HEK293 (cell line): ENCODE results near the gene PPP4C.

ENCODE experiments used
- GLIS1 ChIP-seq: fragments of 450-650 bp; formaldehyde crosslinking; IDR thresholded peaks from 2 replicates; pipeline ENCODE4 v1.5.1; 2016; ENCODE audit warnings: missing biosample characterization, missing genetic modification characterization
- IKZF3 ChIP-seq: fragments of 450-650 bp; IDR thresholded peaks from 2 replicates; pipeline ENCODE4 v1.5.0; 2018; ENCODE audit warnings: missing biosample characterization, mild to moderate bottlenecking, missing genetic modification characterization, moderate library complexity
- KLF16 ChIP-seq: fragments of 450-650 bp; formaldehyde crosslinking; IDR thresholded peaks from 2 replicates; pipeline ENCODE4 v1.5.1; 2017; ENCODE audit warnings: missing biosample characterization, missing genetic modification characterization
- OSR2 ChIP-seq: fragments of 450-650 bp; formaldehyde crosslinking; IDR thresholded peaks from 2 replicates; pipeline ENCODE4 v1.5.1; 2016; ENCODE audit warnings: missing biosample characterization, missing genetic modification characterization
- ZBTB11 ChIP-seq: fragments of 450-650 bp; formaldehyde crosslinking; conservative IDR thresholded peaks from 2 replicates; pipeline ENCODE4 v1.5.1; 2016; ENCODE audit warnings: low read depth, missing biosample characterization, missing genetic modification characterization
- ZBTB8A ChIP-seq: fragments of 450-650 bp; formaldehyde crosslinking; IDR thresholded peaks from 2 replicates; pipeline ENCODE4 v1.5.1; 2016; ENCODE audit warnings: missing biosample characterization, missing genetic modification characterization
- ZFHX2 ChIP-seq: fragments of 450-650 bp; formaldehyde crosslinking; conservative IDR thresholded peaks from 2 replicates; pipeline ENCODE4 v1.5.1; 2016; ENCODE audit warnings: missing biosample characterization, missing genetic modification characterization
- ZFP41 ChIP-seq: fragments of 450-650 bp; formaldehyde crosslinking; IDR thresholded peaks from 2 replicates; pipeline ENCODE4 v1.5.1; 2016; ENCODE audit warnings: missing biosample characterization, missing genetic modification characterization, borderline replicate concordance
- ZNF221 ChIP-seq: fragments of 450-650 bp; formaldehyde crosslinking; IDR thresholded peaks from 2 replicates; pipeline ENCODE4 v1.5.1; 2017; ENCODE audit warnings: missing biosample characterization, missing genetic modification characterization, borderline replicate concordance
- ZNF23 ChIP-seq: fragments of 450-650 bp; formaldehyde crosslinking; IDR thresholded peaks from 2 replicates; pipeline ENCODE4 v1.5.1; 2016; ENCODE audit warnings: missing biosample characterization, missing genetic modification characterization, borderline replicate concordance
- ZNF292 ChIP-seq: fragments of 450-650 bp; formaldehyde crosslinking; IDR thresholded peaks from 2 replicates; pipeline ENCODE4 v1.5.1; 2016; ENCODE audit warnings: low read depth, missing biosample characterization, missing genetic modification characterization, borderline replicate concordance
- ZNF341 ChIP-seq: fragments of 450-650 bp; formaldehyde crosslinking; IDR thresholded peaks from 2 replicates; pipeline ENCODE4; 2016; ENCODE audit warnings: low read depth, missing biosample characterization, missing genetic modification characterization
- ZNF394 ChIP-seq: fragments of 450-650 bp; formaldehyde crosslinking; IDR thresholded peaks from 2 replicates; pipeline ENCODE4 v1.5.1; 2016; ENCODE audit warnings: missing biosample characterization, missing genetic modification characterization, mild to moderate bottlenecking, moderate library complexity, borderline replicate concordance
- ZNF426 ChIP-seq: fragments of 450-650 bp; formaldehyde crosslinking; IDR thresholded peaks from 2 replicates; pipeline ENCODE4 v1.5.1; 2017; ENCODE audit warnings: missing biosample characterization, missing genetic modification characterization, mild to moderate bottlenecking, inconsistent platforms, moderate library complexity
- ZNF433 ChIP-seq: fragments of 450-650 bp; formaldehyde crosslinking; IDR thresholded peaks from 2 replicates; pipeline ENCODE4 v1.5.1; 2016; ENCODE audit warnings: missing biosample characterization, missing genetic modification characterization, low read depth
- ZNF473 ChIP-seq: fragments of 450-650 bp; formaldehyde crosslinking; IDR thresholded peaks from 2 replicates; pipeline ENCODE4 v1.5.1; 2017; ENCODE audit warnings: missing biosample characterization, missing genetic modification characterization
- ZNF521 ChIP-seq: fragments of 450-650 bp; formaldehyde crosslinking; IDR thresholded peaks from 2 replicates; pipeline ENCODE4 v1.5.1; 2017; ENCODE audit warnings: missing biosample characterization, mild to moderate bottlenecking, missing genetic modification characterization
- ZNF544 ChIP-seq: fragments of 450-650 bp; formaldehyde crosslinking; IDR thresholded peaks from 2 replicates; pipeline ENCODE4 v1.5.0; 2017; ENCODE audit warnings: missing biosample characterization, missing genetic modification characterization
- ZNF549 ChIP-seq: fragments of 450-650 bp; IDR thresholded peaks from 2 replicates; pipeline ENCODE4 v1.5.1; 2018; ENCODE audit warnings: missing biosample characterization, missing genetic modification characterization, mild to moderate bottlenecking, inconsistent platforms, moderate library complexity
- ZNF561 ChIP-seq: fragments of 450-650 bp; IDR thresholded peaks from 2 replicates; pipeline ENCODE4 v1.5.1; 2018; ENCODE audit warnings: missing biosample characterization, missing genetic modification characterization, borderline replicate concordance
- ZNF571 ChIP-seq: fragments of 450-650 bp; formaldehyde crosslinking; IDR thresholded peaks from 2 replicates; pipeline ENCODE4 v1.5.0; 2017; ENCODE audit warnings: missing biosample characterization, missing genetic modification characterization
- ZNF621 ChIP-seq: fragments of 450-650 bp; formaldehyde crosslinking; IDR thresholded peaks from 2 replicates; pipeline ENCODE4 v1.5.1; 2017; ENCODE audit warnings: missing biosample characterization, missing genetic modification characterization
- ZNF76 ChIP-seq: fragments of 450-650 bp; formaldehyde crosslinking; IDR thresholded peaks from 2 replicates; pipeline ENCODE4; 2016; ENCODE audit warnings: low read depth, missing biosample characterization, missing genetic modification characterization, borderline replicate concordance
- ZNF777 ChIP-seq: fragments of 450-650 bp; formaldehyde crosslinking; IDR thresholded peaks from 2 replicates; pipeline ENCODE4 v1.5.1; 2017; ENCODE audit warnings: missing biosample characterization, missing genetic modification characterization, borderline replicate concordance
- ZXDB ChIP-seq: fragments of 450-650 bp; formaldehyde crosslinking; IDR thresholded peaks from 2 replicates; pipeline ENCODE4 v1.5.1; 2016; ENCODE audit warnings: missing biosample characterization, missing genetic modification characterization
- TF ChIP-seq, protein P1 (sequence below): fragments of 450-650 bp; formaldehyde crosslinking; IDR thresholded peaks from 2 replicates; pipeline ENCODE4 v1.5.1; 2016; ENCODE audit warnings: missing biosample characterization, missing genetic modification characterization, borderline replicate concordance
- TF ChIP-seq, protein P2 (sequence below): fragments of 450-650 bp; formaldehyde crosslinking; IDR thresholded peaks from 2 replicates; pipeline ENCODE4 v1.5.1; 2016; ENCODE audit warnings: missing biosample characterization, missing genetic modification characterization
- TF ChIP-seq, protein P3 (sequence below): fragments of 450-650 bp; formaldehyde crosslinking; IDR thresholded peaks from 2 replicates; pipeline ENCODE4; 2016; ENCODE audit warnings: missing biosample characterization, missing genetic modification characterization
- TF ChIP-seq, protein P4 (sequence below): fragments of 450-650 bp; IDR thresholded peaks from 2 replicates; pipeline ENCODE4 v1.5.1; 2018; ENCODE audit warnings: missing biosample characterization, mild to moderate bottlenecking, missing genetic modification characterization

The PPP4C gene

GRCh38 chr16:30053376-30054015 is 22.3 kb upstream of the PPP4C start (continued):
- TF ChIP-seq ZXDB (tag by site-specific recombination) (peak; percentile 10), ZNF521 (tag by site-specific recombination) (no peak), ZNF561 (tag by site-specific recombination) (no peak), ZNF544 (tag by site-specific recombination) (no peak), ZNF23 (tag by site-specific recombination) (no peak), ZNF571 (tag by site-specific recombination) (no peak), ZNF777 (tag by site-specific recombination) (peak; percentile 54; the same call in 1 of the 2 replicates), ZNF394 (tag by site-specific recombination) (no peak), ZNF426 (tag by site-specific recombination) (no peak), ZNF221 (tag by site-specific recombination) (no peak), ZNF621 (peak; percentile 41; the same call in 1 of the 2 replicates), IKZF3 (tag by site-specific recombination) (peak; percentile 81), ZNF433 (no peak), ZNF473 (tag by site-specific recombination) (no peak), ZBTB11 (tag by site-specific recombination) (peak; percentile 48), ZNF292 (tag by site-specific recombination) (no peak), ZFP41 (tag by site-specific recombination) (no peak), ZNF341 (peak; percentile 99), ZNF549 (no peak), GLIS1 (peak; percentile 23), KLF16 (tag by site-specific recombination) (peak; percentile 79), ZFHX2 (tag by site-specific recombination) (peak; percentile 78), OSR2 (tag by site-specific recombination) (peak; percentile 92), ZNF76 (tag by site-specific recombination) (no peak), ZBTB8A (tag by site-specific recombination) (peak; percentile 82)
- TF ChIP-seq, protein P1, sequence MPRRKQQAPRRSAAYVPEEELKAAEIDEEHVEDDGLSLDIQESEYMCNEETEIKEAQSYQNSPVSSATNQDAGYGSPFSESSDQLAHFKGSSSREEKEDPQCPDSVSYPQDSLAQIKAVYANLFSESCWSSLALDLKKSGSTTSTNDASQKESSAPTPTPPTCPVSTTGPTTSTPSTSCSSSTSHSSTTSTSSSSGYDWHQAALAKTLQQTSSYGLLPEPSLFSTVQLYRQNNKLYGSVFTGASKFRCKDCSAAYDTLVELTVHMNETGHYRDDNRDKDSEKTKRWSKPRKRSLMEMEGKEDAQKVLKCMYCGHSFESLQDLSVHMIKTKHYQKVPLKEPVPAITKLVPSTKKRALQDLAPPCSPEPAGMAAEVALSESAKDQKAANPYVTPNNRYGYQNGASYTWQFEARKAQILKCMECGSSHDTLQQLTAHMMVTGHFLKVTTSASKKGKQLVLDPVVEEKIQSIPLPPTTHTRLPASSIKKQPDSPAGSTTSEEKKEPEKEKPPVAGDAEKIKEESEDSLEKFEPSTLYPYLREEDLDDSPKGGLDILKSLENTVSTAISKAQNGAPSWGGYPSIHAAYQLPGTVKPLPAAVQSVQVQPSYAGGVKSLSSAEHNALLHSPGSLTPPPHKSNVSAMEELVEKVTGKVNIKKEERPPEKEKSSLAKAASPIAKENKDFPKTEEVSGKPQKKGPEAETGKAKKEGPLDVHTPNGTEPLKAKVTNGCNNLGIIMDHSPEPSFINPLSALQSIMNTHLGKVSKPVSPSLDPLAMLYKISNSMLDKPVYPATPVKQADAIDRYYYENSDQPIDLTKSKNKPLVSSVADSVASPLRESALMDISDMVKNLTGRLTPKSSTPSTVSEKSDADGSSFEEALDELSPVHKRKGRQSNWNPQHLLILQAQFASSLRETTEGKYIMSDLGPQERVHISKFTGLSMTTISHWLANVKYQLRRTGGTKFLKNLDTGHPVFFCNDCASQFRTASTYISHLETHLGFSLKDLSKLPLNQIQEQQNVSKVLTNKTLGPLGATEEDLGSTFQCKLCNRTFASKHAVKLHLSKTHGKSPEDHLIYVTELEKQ (tag by site-specific recombination): no peak
- TF ChIP-seq, protein P2, sequence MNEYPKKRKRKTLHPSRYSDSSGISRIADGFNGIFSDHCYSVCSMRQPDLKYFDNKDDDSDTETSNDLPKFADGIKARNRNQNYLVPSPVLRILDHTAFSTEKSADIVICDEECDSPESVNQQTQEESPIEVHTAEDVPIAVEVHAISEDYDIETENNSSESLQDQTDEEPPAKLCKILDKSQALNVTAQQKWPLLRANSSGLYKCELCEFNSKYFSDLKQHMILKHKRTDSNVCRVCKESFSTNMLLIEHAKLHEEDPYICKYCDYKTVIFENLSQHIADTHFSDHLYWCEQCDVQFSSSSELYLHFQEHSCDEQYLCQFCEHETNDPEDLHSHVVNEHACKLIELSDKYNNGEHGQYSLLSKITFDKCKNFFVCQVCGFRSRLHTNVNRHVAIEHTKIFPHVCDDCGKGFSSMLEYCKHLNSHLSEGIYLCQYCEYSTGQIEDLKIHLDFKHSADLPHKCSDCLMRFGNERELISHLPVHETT (tag by site-specific recombination): no peak
- TF ChIP-seq, protein P3, sequence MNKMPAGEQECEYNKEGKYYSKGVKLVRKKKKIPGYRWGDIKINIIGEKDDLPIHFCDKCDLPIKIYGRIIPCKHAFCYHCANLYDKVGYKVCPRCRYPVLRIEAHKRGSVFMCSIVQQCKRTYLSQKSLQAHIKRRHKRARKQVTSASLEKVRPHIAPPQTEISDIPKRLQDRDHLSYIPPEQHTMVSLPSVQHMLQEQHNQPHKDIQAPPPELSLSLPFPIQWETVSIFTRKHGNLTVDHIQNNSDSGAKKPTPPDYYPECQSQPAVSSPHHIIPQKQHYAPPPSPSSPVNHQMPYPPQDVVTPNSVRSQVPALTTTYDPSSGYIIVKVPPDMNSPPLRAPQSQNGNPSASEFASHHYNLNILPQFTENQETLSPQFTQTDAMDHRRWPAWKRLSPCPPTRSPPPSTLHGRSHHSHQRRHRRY (tag by site-specific recombination): no peak
- TF ChIP-seq, protein P4, sequence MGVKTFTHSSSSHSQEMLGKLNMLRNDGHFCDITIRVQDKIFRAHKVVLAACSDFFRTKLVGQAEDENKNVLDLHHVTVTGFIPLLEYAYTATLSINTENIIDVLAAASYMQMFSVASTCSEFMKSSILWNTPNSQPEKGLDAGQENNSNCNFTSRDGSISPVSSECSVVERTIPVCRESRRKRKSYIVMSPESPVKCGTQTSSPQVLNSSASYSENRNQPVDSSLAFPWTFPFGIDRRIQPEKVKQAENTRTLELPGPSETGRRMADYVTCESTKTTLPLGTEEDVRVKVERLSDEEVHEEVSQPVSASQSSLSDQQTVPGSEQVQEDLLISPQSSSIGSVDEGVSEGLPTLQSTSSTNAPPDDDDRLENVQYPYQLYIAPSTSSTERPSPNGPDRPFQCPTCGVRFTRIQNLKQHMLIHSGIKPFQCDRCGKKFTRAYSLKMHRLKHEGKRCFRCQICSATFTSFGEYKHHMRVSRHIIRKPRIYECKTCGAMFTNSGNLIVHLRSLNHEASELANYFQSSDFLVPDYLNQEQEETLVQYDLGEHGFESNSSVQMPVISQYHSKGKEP (tag by site-specific recombination): peak; percentile 38; the same call in 1 of the 2 replicates
